Measurements from ENCODE around the gene FBXO2.

FBXO2 gene

DNA sequence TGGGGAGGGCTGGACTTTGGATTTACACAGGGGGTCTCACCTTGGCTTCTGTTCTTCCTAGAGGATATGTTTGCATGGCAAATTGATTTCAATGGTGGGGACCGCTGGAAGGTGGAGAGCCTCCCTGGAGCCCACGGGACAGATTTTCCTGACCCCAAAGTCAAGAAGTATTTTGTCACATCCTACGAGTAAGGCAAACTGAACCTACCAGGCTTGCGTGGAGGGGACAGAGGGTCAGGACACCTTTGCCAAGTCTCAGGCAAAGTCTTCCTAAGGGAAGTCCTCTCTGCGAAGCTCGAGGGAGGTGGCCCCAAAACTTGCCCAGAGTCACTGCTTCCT, 16.9 kb upstream of the FBXO2 start:
- Histone ChIP-seq H3K79me2 (ENCODE audit: low read length) (no peaks in the 10 kb centered on the region), H2AFZ (ENCODE audit: low read length) (no peak overlapping the region), H3F3A (ENCODE audit: insufficient read depth, low read length) (no peaks in the 10 kb centered on the region), H3K27me3 (replicated peaks; ENCODE audit: insufficient read depth, low read length) (no peaks in the 10 kb centered on the region), H3K4me2 (ENCODE audit: low read depth, low read length) (no peak overlapping the region), H3K36me3 (replicated peaks; ENCODE audit: insufficient read depth, low read length) (no peaks in the 10 kb centered on the region), H3K9me2 (replicated peaks; ENCODE audit: insufficient read depth, low read length) (no peaks in the 10 kb centered on the region), H3K9me3 (replicated peaks; ENCODE audit: insufficient read depth, low read length) (no peaks in the 10 kb centered on the region), H3K27ac (ENCODE audit: low read length) (no peak overlapping the region), H4K20me1 (ENCODE audit: insufficient read depth, low read length) (no peaks in the 10 kb centered on the region), H3K4me3 (ENCODE audit: low read length) (no peak overlapping the region), H3K4me1 (ENCODE audit: low read length) (no peaks in the 10 kb centered on the region), H3K9ac (ENCODE audit: low read length) (no peak overlapping the region)
- no peak for DNase-seq
- TF ChIP-seq EZH2phosphoT487 (IDR thresholded peaks at IDR 0.05; ENCODE audit: low read length) (no peak), EZH2 (optimal IDR thresholded peaks at IDR 0.05; ENCODE audit: low read depth, low read length) (no peak)
- TF ChIP-seq, protein P1, sequence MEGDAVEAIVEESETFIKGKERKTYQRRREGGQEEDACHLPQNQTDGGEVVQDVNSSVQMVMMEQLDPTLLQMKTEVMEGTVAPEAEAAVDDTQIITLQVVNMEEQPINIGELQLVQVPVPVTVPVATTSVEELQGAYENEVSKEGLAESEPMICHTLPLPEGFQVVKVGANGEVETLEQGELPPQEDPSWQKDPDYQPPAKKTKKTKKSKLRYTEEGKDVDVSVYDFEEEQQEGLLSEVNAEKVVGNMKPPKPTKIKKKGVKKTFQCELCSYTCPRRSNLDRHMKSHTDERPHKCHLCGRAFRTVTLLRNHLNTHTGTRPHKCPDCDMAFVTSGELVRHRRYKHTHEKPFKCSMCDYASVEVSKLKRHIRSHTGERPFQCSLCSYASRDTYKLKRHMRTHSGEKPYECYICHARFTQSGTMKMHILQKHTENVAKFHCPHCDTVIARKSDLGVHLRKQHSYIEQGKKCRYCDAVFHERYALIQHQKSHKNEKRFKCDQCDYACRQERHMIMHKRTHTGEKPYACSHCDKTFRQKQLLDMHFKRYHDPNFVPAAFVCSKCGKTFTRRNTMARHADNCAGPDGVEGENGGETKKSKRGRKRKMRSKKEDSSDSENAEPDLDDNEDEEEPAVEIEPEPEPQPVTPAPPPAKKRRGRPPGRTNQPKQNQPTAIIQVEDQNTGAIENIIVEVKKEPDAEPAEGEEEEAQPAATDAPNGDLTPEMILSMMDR (IDR thresholded peaks at IDR 0.05; ENCODE audit: low read length): no peak

DNA sequence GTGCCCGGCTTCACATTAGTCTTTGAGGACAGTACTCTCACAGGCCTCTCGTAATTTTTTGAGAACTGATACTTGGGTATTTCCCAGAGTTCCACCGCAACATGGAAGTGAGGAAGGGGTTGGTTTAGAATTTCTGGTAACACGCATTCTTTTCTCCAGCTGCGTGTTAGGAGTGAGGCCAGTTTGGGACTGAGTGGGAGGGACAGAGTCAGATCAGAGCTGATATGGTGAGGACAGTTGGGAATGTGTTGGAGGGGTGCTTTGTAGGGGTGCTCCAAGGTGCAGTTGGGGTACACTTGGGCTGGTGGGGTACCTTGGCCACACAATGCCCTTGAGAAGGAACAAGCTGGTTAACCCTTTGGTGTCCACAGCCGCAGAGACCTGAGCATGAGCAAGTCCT, 16.5 kb upstream of the FBXO2 start:
- DNase-seq: no peak
- Histone ChIP-seq H3K9me3 (replicated peaks; ENCODE audit: insufficient read depth, low read length) (no peaks in the 10 kb centered on the region), H3K27me3 (replicated peaks; ENCODE audit: insufficient read depth, low read length) (no peaks in the 10 kb centered on the region), H3K4me1 (ENCODE audit: low read length) (no peaks in the 10 kb centered on the region), H3F3A (ENCODE audit: insufficient read depth, low read length) (no peaks in the 10 kb centered on the region), H3K27ac (ENCODE audit: low read length) (no peak overlapping the region), H4K20me1 (ENCODE audit: insufficient read depth, low read length) (no peaks in the 10 kb centered on the region), H3K79me2 (ENCODE audit: low read length) (no peaks in the 10 kb centered on the region), H3K36me3 (replicated peaks; ENCODE audit: insufficient read depth, low read length) (no peaks in the 10 kb centered on the region), H3K9me2 (replicated peaks; ENCODE audit: insufficient read depth, low read length) (no peaks in the 10 kb centered on the region), H3K4me3 (ENCODE audit: low read length) (no peak overlapping the region), H2AFZ (ENCODE audit: low read length) (no peak overlapping the region), H3K9ac (ENCODE audit: low read length) (no peak overlapping the region), H3K4me2 (ENCODE audit: low read depth, low read length) (no peak overlapping the region)
- TF ChIP-seq EZH2 (optimal IDR thresholded peaks at IDR 0.05; ENCODE audit: low read depth, low read length): no peak

DNA sequence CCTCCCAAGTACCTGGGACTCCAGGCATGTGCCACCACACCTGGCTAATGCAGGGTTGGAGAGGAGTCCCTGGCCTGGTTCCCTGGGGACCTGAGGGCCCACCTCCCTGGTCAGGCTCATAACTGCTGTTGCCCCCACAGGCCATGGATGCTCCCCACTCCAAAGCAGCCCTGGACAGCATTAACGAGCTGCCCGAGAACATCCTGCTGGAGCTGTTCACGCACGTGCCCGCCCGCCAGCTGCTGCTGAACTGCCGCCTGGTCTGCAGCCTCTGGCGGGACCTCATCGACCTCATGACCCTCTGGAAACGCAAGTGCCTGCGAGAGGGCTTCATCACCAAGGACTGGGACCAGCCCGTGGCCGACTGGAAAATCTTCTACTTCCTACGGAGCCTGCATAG, 14.3 kb upstream of the FBXO2 start:
- Histone ChIP-seq H3K27me3 (replicated peaks; ENCODE audit: insufficient read depth, low read length) (no peaks in the 10 kb centered on the region), H3K9me3 (replicated peaks; ENCODE audit: insufficient read depth, low read length) (no peaks in the 10 kb centered on the region), H3F3A (ENCODE audit: insufficient read depth, low read length) (peaks cover 5% of the 10 kb centered on the region; the same call in 1 of the 2 replicates), H3K4me1 (ENCODE audit: low read length) (no peaks in the 10 kb centered on the region), H4K20me1 (ENCODE audit: insufficient read depth, low read length) (no peaks in the 10 kb centered on the region), H3K9me2 (replicated peaks; ENCODE audit: insufficient read depth, low read length) (no peaks in the 10 kb centered on the region), H3K4me3 (ENCODE audit: low read length) (no peak overlapping the region), H3K79me2 (ENCODE audit: low read length) (no peaks in the 10 kb centered on the region), H3K9ac (ENCODE audit: low read length) (no peak overlapping the region), H3K27ac (ENCODE audit: low read length) (no peak overlapping the region), H2AFZ (ENCODE audit: low read length) (no peak overlapping the region), H3K4me2 (ENCODE audit: low read depth, low read length) (no peak overlapping the region), H3K36me3 (replicated peaks; ENCODE audit: insufficient read depth, low read length) (no peaks in the 10 kb centered on the region)
- TF ChIP-seq EZH2 (optimal IDR thresholded peaks at IDR 0.05; ENCODE audit: low read depth, low read length) (no peak), EZH2phosphoT487 (IDR thresholded peaks at IDR 0.05; ENCODE audit: low read length) (no peak)
- TF ChIP-seq, protein P1 (IDR thresholded peaks at IDR 0.05; ENCODE audit: low read length): no peak
- no peak for DNase-seq

DNA sequence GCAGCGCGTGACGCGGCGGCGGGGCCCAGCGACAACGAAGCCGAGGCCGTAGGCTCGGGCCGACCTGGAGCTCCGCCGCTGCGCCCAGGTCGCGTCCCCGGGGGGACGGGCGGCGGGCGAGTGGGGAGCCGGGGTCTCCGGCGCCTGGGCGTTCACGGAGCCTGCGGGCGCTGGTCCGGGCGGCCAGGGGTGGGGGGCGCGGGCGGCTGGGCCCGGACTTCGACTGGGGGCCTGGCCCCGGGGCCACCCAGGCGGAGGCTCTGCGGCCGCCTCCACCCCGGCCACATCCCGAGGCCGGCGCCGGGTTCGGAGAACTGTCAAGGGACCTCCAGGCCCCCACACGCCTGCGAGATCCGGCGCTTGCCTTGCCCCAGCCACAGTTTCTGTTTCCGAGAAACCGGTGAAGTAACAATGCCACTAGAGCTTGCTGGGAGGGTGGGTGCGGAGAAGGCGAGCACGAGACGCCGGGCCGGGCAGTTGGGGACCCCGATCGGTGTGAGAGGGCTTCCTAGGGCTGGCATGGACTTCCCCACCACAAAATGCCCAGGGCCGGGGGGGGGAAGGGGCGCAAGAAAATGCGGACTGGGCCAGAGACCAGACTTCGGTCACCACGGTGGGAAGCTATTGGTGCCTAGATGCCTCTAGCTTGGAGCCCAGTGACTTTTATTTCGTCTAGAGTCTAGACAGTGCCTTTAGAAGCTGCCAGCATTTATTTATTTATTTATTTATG, 10.3 kb upstream of the FBXO2 start:
- peak; percentile 59 for DNase-seq
- no peaks in the 10 kb centered on the region for H3K36me3 ChIP-seq (replicated peaks; ENCODE audit: insufficient read depth, low read length)
- H3K27ac ChIP-seq (ENCODE audit: low read length): peak overlapping the region; percentile 47; the same call in 1 of the 2 replicates
- peak overlapping the region; percentile 56 for H3K9ac ChIP-seq (ENCODE audit: low read length)
- no peaks in the 10 kb centered on the region for H4K20me1 ChIP-seq (ENCODE audit: insufficient read depth, low read length)
- no peak for TF ChIP-seq EZH2 (optimal IDR thresholded peaks at IDR 0.05; ENCODE audit: low read depth, low read length)
- TF ChIP-seq EZH2phosphoT487 (IDR thresholded peaks at IDR 0.05; ENCODE audit: low read length): no peak
- TF ChIP-seq, protein P1 (IDR thresholded peaks at IDR 0.05; ENCODE audit: low read length): no peak
- no peaks in the 10 kb centered on the region for H3K4me1 ChIP-seq (ENCODE audit: low read length)
- peak overlapping the region; percentile 87 for H3K4me2 ChIP-seq (ENCODE audit: low read depth, low read length)
- H3F3A ChIP-seq (ENCODE audit: insufficient read depth, low read length): peaks cover 8% of the 10 kb centered on the region; the same call in 1 of the 2 replicates
- peak overlapping the region; percentile 72 for H2AFZ ChIP-seq (ENCODE audit: low read length)
- H3K27me3 ChIP-seq (replicated peaks; ENCODE audit: insufficient read depth, low read length): no peaks in the 10 kb centered on the region
- H3K4me3 ChIP-seq (ENCODE audit: low read length): peak overlapping the region; percentile 65
- no peaks in the 10 kb centered on the region for H3K79me2 ChIP-seq (ENCODE audit: low read length)
- H3K9me2 ChIP-seq (replicated peaks; ENCODE audit: insufficient read depth, low read length): no peaks in the 10 kb centered on the region
- H3K9me3 ChIP-seq (replicated peaks; ENCODE audit: insufficient read depth, low read length): no peaks in the 10 kb centered on the region

All from MM.1S (cell line).